Progenitor cell of endocrine pancreas (in vitro differentiated cells): ENCODE results near the gene PCDHGB2. TPM values are rescaled to one million over a fixed set of nuclear protein-coding genes. Genes with fewer than 3 reads are reported as not detected.
A peak's percentile ranks its signal among the peaks of the same experiment; 100 is the strongest.
"Not testable (repeated sequence)": the region's sequence is repeated elsewhere in the genome, so short reads cannot be mapped to it uniquely, and the experiment has no call there.

Experiments
- DNase-seq: peaks from one replicate; pipeline ENCODE4 v3.0.0; 2021; ENCODE audit warnings: low spot score; ENCODE audit not compliant: unreplicated experiment
- H3K27ac Mint-ChIP-seq: 2 replicates; pipeline ENCODE4 v1.8.0; 2021; ENCODE audit warnings: mild to moderate bottlenecking, moderate library complexity, mixed read lengths
- H3K27me3 Mint-ChIP-seq: 2 replicates; pipeline ENCODE4 v1.8.0; 2021; ENCODE audit warnings: mixed read lengths
- H3K36me3 Mint-ChIP-seq: 2 replicates; pipeline ENCODE4 v1.8.0; 2022; ENCODE audit warnings: mixed read lengths; ENCODE audit not compliant: insufficient read depth
- H3K4me1 Mint-ChIP-seq: 2 replicates; pipeline ENCODE4 v1.8.0; 2021; ENCODE audit warnings: low read depth, mixed read lengths
- H3K4me3 Mint-ChIP-seq: 2 replicates; pipeline ENCODE4 v1.8.0; 2021; ENCODE audit warnings: low read depth, mild to moderate bottlenecking, moderate library complexity, mixed read lengths
- H3K9me3 Mint-ChIP-seq: 2 replicates; pipeline ENCODE4 v1.8.0; 2021; ENCODE audit warnings: low read depth, mixed read lengths
- CTCF ChIP-seq: fragments of 200-600 bp; sonication (generic); IDR thresholded peaks from one replicate; pipeline ENCODE4 v1.5.0; 2021; ENCODE audit warnings: antibody characterized with exemption, mild to moderate bottlenecking; ENCODE audit not compliant: unreplicated experiment
- total RNA-seq: library from RNA; stranded (reverse); gene quantifications from 2 replicates; pipeline ENCODE4 v1.2.1, GENCODE V29; 2021

Gene PCDHGB2
- total RNA-seq, 1 donor from 2014 or later: 0.89 TPM

DNA sequence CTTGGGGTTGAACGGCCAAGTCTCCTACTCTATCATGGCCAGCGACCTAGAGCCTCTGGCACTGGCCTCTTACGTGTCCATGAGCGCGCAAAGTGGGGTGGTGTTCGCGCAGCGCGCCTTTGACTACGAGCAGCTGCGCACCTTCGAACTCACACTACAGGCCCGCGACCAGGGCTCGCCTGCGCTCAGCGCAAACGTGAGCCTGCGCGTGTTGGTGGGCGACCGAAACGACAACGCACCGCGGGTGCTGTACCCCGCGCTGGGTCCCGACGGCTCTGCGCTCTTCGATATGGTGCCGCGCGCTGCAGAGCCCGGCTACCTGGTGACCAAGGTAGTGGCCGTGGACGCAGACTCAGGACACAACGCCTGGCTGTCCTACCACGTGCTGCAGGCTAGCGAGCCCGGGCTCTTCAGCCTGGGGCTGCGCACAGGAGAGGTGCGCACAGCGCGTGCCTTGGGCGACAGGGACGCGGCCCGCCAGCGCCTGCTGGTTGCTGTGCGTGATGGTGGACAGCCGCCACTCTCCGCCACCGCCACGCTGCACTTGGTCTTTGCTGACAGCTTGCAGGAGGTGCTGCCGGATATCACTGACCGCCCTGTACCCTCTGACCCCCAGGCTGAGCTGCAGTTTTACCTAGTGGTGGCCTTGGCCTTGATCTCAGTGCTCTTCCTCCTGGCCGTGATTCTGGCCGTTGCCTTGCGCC is 39.9 kb downstream of the PCDHGB2 start:
- H3K4me1 Mint-ChIP-seq: no peaks in the 10 kb centered on the region
- DNase-seq: no peak
- peak overlapping the region; percentile 37 for H3K4me3 Mint-ChIP-seq
- no peaks in the 10 kb centered on the region for H3K27me3 Mint-ChIP-seq
- no peak for TF ChIP-seq CTCF
- peak overlapping the region; percentile 79 for H3K27ac Mint-ChIP-seq
- H3K9me3 Mint-ChIP-seq: peaks cover 48% of the 10 kb centered on the region
- peaks cover 41% of the 10 kb centered on the region for H3K36me3 Mint-ChIP-seq

GRCh38 chr5:141402553-141403243 is 42.9 kb downstream of the PCDHGB2 start, which contains the start of gene PCDHGA9:
PCDHGA9 (plus strand) TSS chr5:141402778; CDS start chr5:141402953, 175 bp downstream.
- H3K9me3 Mint-ChIP-seq: peaks cover 45% of the 10 kb centered on the region
- H3K27me3 Mint-ChIP-seq: no peaks in the 10 kb centered on the region
- H3K4me1 Mint-ChIP-seq: no peaks in the 10 kb centered on the region
- TF ChIP-seq CTCF: no peak
- H3K4me3 Mint-ChIP-seq: no peak within 1 kb of the TSS
- no peak for DNase-seq
- no peak within 1 kb of the TSS for H3K27ac Mint-ChIP-seq
- peaks cover 41% of the 10 kb centered on the region for H3K36me3 Mint-ChIP-seq

DNA sequence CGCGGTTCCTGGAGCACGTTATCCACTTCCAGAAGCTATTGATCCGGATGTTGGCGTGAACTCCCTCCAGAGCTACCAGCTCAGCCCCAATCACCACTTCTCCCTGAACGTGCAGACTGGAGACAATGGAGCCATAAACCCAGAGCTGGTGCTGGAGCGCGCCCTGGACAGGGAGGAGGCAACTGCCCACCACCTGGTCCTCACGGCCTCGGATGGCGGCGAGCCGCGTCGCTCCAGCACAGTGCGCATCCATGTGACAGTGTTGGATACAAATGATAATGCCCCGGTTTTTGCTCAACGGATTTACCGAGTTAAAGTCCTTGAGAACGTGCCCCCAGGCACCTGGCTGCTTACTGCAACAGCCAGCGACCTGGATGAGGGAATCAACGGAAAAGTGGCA is 43.6 kb downstream of the PCDHGB2 start:
- H3K36me3 Mint-ChIP-seq: peaks cover 45% of the 10 kb centered on the region
- no peak overlapping the region for H3K27ac Mint-ChIP-seq
- peaks cover 2% of the 10 kb centered on the region for H3K4me1 Mint-ChIP-seq
- peaks cover 48% of the 10 kb centered on the region for H3K9me3 Mint-ChIP-seq
- H3K4me3 Mint-ChIP-seq: no peak overlapping the region
- no peak for TF ChIP-seq CTCF
- no peaks in the 10 kb centered on the region for H3K27me3 Mint-ChIP-seq
- DNase-seq: no peak

GRCh38 chr5:141407790-141408505 is 48.2 kb downstream of the PCDHGB2 start, which contains the start of gene PCDHGB6:
PCDHGB6 (plus strand) TSS chr5:141408021; CDS start chr5:141408203, 182 bp downstream.
- peak; percentile 74 for TF ChIP-seq CTCF
- H3K27ac Mint-ChIP-seq: peak within 1 kb of the TSS; percentile 98
- peaks cover 43% of the 10 kb centered on the region for H3K9me3 Mint-ChIP-seq
- not testable (repeated sequence) for H3K27me3 Mint-ChIP-seq, H3K4me1 Mint-ChIP-seq
- peak; percentile 51 for DNase-seq
- peaks cover 47% of the 10 kb centered on the region for H3K36me3 Mint-ChIP-seq
- peak within 1 kb of the TSS; percentile 86 for H3K4me3 Mint-ChIP-seq
